ENCODE results near the gene IFNE.

- TF ChIP-seq, protein P1, sequence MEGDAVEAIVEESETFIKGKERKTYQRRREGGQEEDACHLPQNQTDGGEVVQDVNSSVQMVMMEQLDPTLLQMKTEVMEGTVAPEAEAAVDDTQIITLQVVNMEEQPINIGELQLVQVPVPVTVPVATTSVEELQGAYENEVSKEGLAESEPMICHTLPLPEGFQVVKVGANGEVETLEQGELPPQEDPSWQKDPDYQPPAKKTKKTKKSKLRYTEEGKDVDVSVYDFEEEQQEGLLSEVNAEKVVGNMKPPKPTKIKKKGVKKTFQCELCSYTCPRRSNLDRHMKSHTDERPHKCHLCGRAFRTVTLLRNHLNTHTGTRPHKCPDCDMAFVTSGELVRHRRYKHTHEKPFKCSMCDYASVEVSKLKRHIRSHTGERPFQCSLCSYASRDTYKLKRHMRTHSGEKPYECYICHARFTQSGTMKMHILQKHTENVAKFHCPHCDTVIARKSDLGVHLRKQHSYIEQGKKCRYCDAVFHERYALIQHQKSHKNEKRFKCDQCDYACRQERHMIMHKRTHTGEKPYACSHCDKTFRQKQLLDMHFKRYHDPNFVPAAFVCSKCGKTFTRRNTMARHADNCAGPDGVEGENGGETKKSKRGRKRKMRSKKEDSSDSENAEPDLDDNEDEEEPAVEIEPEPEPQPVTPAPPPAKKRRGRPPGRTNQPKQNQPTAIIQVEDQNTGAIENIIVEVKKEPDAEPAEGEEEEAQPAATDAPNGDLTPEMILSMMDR (IDR thresholded peaks at IDR 0.05): no peak
- no peak for TF ChIP-seq POLR2AphosphoS5 (IDR thresholded peaks at IDR 0.05)
Measured at GRCh38 chr9:21499912-21500311, 17.8 kb upstream of the IFNE start.
